GM10266 (cell line): ENCODE measurements around the gene GLRA2.
A peak's percentile ranks its signal among the peaks of the same experiment; 100 is the strongest.

Experiments
- DNase-seq: peaks from one replicate; pipeline ENCODE4 v3.0.0; 2012; ENCODE audit errors: extremely low spot score
- TF ChIP-seq, protein P1 (sequence below): IDR thresholded peaks from 2 replicates; pipeline ENCODE4 v1.5.1; 2012; ENCODE audit warnings: mild to moderate bottlenecking, low read depth; ENCODE audit not compliant: control insufficient read depth, insufficient read depth; ENCODE audit errors: missing control alignments

Gene GLRA2

DNA sequence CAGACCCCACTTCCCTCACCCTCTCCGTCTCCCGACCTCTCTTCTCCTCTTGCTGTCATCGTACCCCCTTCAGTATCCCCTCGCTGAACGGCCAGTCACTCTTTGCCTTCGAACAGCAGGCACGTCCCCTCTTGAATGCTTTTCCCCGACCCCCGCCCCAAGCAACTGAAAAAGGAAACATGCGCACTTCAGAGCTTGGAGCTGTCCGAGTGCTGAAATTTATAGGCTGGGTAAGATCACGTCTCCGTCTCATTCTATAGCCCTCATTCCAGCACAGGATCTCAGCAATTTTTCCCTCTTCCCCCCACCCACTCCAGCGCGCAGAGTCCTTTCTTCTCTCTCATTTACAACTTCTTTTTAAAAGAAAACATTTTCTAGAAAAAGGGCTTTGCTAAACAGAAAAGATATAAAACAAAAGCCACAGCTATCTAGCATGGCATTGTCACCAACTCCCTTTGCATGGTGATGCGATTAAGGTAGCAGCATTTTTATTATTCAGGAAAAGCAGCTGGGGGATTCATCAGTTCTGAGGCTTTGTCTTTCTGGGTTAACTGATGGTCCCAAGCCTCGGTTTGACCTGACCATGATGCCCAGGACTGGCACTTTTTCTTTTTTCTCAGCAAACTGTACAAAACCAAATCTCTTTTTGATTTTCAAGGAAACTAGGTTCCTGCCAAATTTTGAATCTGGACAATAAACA, at the start of gene GLRA2:
Gene GLRA2 (plus strand): TSS at position 247 of the 700 bp plus-strand sequence. CDS start 522 bp downstream, outside the sequence.
- DNase-seq: peak; percentile 4
- TF ChIP-seq, protein P1, sequence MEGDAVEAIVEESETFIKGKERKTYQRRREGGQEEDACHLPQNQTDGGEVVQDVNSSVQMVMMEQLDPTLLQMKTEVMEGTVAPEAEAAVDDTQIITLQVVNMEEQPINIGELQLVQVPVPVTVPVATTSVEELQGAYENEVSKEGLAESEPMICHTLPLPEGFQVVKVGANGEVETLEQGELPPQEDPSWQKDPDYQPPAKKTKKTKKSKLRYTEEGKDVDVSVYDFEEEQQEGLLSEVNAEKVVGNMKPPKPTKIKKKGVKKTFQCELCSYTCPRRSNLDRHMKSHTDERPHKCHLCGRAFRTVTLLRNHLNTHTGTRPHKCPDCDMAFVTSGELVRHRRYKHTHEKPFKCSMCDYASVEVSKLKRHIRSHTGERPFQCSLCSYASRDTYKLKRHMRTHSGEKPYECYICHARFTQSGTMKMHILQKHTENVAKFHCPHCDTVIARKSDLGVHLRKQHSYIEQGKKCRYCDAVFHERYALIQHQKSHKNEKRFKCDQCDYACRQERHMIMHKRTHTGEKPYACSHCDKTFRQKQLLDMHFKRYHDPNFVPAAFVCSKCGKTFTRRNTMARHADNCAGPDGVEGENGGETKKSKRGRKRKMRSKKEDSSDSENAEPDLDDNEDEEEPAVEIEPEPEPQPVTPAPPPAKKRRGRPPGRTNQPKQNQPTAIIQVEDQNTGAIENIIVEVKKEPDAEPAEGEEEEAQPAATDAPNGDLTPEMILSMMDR: no peak

DNA sequence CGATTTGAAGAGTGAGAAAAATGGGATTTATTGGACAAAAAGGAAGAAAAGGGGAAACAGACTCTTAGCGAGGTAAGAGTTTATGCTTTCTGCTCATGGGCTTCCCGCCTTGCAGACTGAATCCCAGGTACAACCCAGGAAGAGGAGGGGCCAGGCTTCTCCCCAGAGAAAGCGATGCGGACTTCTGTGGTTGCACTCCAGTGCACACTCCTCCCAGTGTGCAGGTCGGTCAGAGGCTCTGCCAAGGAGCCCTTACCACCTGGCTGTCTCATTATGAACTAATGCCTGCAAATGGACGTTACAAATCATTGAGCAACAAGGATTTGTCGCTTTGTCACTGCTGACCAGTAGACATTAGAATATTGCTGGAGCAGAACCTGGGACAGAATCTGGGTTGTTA, 39.9 kb upstream of the GLRA2 start:
- no peak for DNase-seq
- TF ChIP-seq, protein P1: no peak

DNA sequence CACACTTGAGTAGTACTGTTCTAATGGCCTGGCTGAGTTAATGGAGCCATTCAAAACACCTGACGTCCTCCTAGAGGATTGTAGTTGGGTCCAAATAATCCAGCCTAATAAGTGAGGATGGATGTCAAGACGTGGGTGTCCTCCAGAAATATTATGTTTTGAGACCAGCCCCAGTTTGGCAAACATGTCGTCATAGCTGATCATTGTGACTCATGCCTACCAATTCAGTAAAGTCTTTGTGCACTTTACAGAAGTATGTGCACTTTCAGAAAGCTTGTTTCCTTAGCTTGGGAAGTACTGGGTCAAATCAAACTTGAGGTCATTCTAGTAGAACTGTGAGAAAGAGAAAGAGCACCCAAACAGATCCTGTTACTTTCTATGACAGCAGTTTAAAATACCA, 37.6 kb upstream of the GLRA2 start:
- TF ChIP-seq, protein P1: no peak
- no peak for DNase-seq

DNA sequence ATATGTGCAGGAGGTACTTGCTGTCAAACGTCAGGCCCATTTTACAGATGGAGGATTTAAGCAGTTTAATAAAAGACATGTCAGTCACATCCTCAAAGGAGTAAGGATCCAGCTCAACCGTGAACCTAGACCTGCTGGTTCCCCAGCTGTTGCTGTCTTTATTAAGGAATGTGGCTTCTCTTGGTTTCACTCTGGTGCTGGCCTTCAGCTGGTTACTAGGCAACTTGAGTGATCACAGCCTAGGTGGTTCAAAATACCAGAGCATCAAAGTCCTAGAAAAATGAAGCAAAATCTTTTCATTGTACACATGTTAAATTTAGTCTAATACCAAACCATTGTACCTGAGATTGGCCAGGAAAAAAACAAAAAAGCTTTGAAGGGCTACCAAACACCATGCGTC, 32.7 kb upstream of the GLRA2 start:
- TF ChIP-seq, protein P1: no peak
- DNase-seq: no peak

DNA sequence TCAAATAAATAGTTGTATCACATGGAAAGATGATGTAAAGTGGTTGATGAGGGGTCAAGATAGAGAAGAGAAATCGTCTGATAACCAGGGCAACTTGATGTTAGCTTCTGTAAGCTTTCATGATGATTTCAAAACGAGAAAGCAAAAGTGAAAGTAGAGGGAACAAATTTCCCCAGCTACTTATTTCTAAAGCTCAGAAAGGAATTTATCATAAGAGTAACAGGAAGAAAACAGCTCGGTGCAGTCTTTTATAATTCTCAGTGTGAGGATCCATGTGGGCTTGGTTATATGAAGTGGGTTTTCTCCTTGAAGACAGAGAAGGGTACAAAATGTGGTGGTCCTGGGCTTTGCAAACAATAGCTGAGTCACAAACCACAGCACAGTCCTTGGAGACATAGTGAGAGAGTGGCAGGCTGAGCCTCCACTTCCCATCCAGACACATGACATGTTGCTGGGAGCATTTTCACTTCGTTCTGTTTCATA, 32.1 kb upstream of the GLRA2 start:
- TF ChIP-seq, protein P1: no peak
- DNase-seq: peak; percentile 6

DNA sequence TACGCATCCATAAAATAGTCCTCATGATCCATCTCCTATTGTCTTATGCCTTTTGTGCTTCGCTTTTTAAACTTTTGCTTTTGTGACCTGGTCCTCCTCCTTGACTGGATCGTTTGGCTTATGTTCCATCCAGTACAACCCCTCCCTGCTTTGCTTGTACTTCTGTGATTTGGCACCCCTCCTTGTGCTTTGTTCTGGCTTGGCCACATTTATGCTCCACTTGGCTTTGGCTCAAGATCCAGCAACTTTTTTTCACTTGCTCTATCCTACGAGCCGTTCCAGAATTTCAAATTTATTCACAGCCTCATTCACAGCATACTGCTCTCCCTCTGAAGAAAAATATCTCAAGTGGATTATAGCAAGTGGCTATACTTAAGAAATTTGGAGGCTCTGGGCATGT, 28.0 kb upstream of the GLRA2 start:
- DNase-seq: no peak

More for the DNA sequence above, 28.0 kb upstream of the GLRA2 start:
- TF ChIP-seq, protein P1: no peak
